CD14-positive monocyte (primary cell): ENCODE measurements around the gene UBE2G2. TPM values are rescaled to one million over a fixed set of nuclear protein-coding genes. Genes with fewer than 3 reads are reported as not detected.

Experiments used
- DNase-seq, 3 donors: peaks; one replicate each; pipeline ENCODE4 v3.0.0-alpha.2; 2011 to 2022
- H2AFZ ChIP-seq: 2 replicates; pipeline ENCODE4 v1.6.0; 2012; ENCODE audit warnings: mild to moderate bottlenecking, low read depth, low read length, inconsistent platforms; ENCODE audit not compliant: insufficient read depth, poor library complexity, severe bottlenecking
- H3K27ac ChIP-seq, 2 donors: 1 replicate in 1 of 2; 2 replicates in 1 of 2; pipeline ENCODE4 v1.5.1; 2012 to 2013; ENCODE audit warnings: low read length in 2 of 2, control low read depth in 1 of 2, inconsistent platforms in 1 of 2, low read depth in 1 of 2, mild to moderate bottlenecking in 1 of 2
- H3K27me3 ChIP-seq, 2 donors: one replicate each; pipeline versions ENCODE4 v1.6.0 to v1.6.1; 2011 to 2013; ENCODE audit warnings: low read length in 2 of 2; ENCODE audit not compliant: control insufficient read depth in 2 of 2, insufficient read depth in 2 of 2
- H3K36me3 ChIP-seq, 2 donors: replicated peaks in 1 of 2; 1 replicate in 1 of 2; 2 replicates in 1 of 2; pipeline versions ENCODE4 v1.5.1 to v1.6.1; 2012 to 2013; ENCODE audit warnings: low read length in 2 of 2, control low read depth in 1 of 2, inconsistent platforms in 1 of 2, mild to moderate bottlenecking in 1 of 2; ENCODE audit not compliant: insufficient read depth in 2 of 2, control insufficient read depth in 1 of 2
- H3K4me1 ChIP-seq, 2 donors: 1 replicate in 1 of 2; 2 replicates in 1 of 2; pipeline versions ENCODE4 v1.5.1 to v1.6.1; 2012 to 2013; ENCODE audit warnings: low read length in 2 of 2, control low read depth in 1 of 2, inconsistent platforms in 1 of 2, mild to moderate bottlenecking in 1 of 2, moderate library complexity in 1 of 2; ENCODE audit not compliant: insufficient read depth in 2 of 2, control insufficient read depth in 1 of 2
- H3K4me2 ChIP-seq: replicated peaks from 2 replicates; pipeline ENCODE3; 2012; ENCODE audit warnings: low read length, moderate library complexity, mild to moderate bottlenecking; ENCODE audit not compliant: poor library complexity, severe bottlenecking; ENCODE audit errors: extremely low read depth
- H3K4me3 ChIP-seq, 3 experiments: fragments of 200-600 bp in 1 of 3; sonication (generic) in 1 of 3; replicated peaks in 1 of 3; 1 replicate in 2 of 3; 2 replicates in 1 of 3; pipeline ENCODE4 v1.5.1; 2011 to 2013; ENCODE audit warnings: low read length in 3 of 3, mild to moderate bottlenecking in 3 of 3, control low read depth in 2 of 3, low read depth in 2 of 3, inconsistent platforms in 1 of 3, moderate library complexity in 1 of 3
- H3K79me2 ChIP-seq: 2 replicates; pipeline ENCODE4 v1.6.0; 2012; ENCODE audit warnings: mild to moderate bottlenecking, control low read depth, inconsistent platforms, low read length, moderate library complexity; ENCODE audit not compliant: insufficient read depth
- H3K9ac ChIP-seq: 2 replicates; pipeline ENCODE4 v1.6.0; 2017; ENCODE audit warnings: low read length, mild to moderate bottlenecking; ENCODE audit not compliant: insufficient read depth, poor library complexity, severe bottlenecking
- H3K9me3 ChIP-seq, 2 donors: replicated peaks in 1 of 2; 1 replicate in 1 of 2; 2 replicates in 1 of 2; pipeline versions ENCODE4 v1.5.1 to v1.6.1; 2012 to 2013; ENCODE audit warnings: low read length in 2 of 2, control low read depth in 1 of 2; ENCODE audit not compliant: control insufficient read depth in 1 of 2, insufficient read depth in 1 of 2
- H4K20me1 ChIP-seq: 2 replicates; pipeline ENCODE4 v1.6.0; 2012; ENCODE audit warnings: mild to moderate bottlenecking, low read length, control low read depth, moderate library complexity; ENCODE audit not compliant: insufficient read depth
- H3K27ac Mint-ChIP-seq, 7 donors: one replicate each; pipeline ENCODE4 v1.8.0; 2020; ENCODE audit warnings: mild to moderate bottlenecking in 7 of 7, mixed read lengths in 7 of 7, moderate library complexity in 6 of 7, inconsistent platforms in 2 of 7
- H3K27me3 Mint-ChIP-seq, 3 donors: one replicate each; pipeline ENCODE4 v1.8.0; 2021 to 2022; ENCODE audit warnings: low read depth in 3 of 3, mild to moderate bottlenecking in 3 of 3, mixed read lengths in 3 of 3, moderate library complexity in 3 of 3, inconsistent platforms in 1 of 3
- H3K36me3 Mint-ChIP-seq, 2 donors: one replicate each; pipeline ENCODE4 v1.8.0; 2020; ENCODE audit warnings: mixed read lengths in 2 of 2, inconsistent platforms in 1 of 2, mild to moderate bottlenecking in 1 of 2
- H3K4me1 Mint-ChIP-seq: one replicate; pipeline ENCODE4 v1.8.0; 2020; ENCODE audit warnings: mild to moderate bottlenecking, mixed read lengths
- H3K4me3 Mint-ChIP-seq, 2 donors: one replicate each; pipeline ENCODE4 v1.8.0; 2020; ENCODE audit warnings: mild to moderate bottlenecking in 2 of 2, mixed read lengths in 2 of 2, moderate library complexity in 1 of 2
- H3K9me3 Mint-ChIP-seq, 7 donors: one replicate each; pipeline ENCODE4 v1.8.0; 2020 to 2022; ENCODE audit warnings: mixed read lengths in 7 of 7, mild to moderate bottlenecking in 6 of 7, moderate library complexity in 6 of 7, inconsistent platforms in 2 of 7
- CTCF ChIP-seq: fragments of 200-600 bp; IDR thresholded peaks from one replicate; pipeline ENCODE4 v1.8.0; 2022; ENCODE audit warnings: antibody characterized with exemption, mild to moderate bottlenecking
- WGBS: methylation state at CpG from one replicate; pipeline ENCODE4 v1.1.5; 2013; ENCODE audit warnings: missing lambda C conversion rate; ENCODE audit not compliant: insufficient coverage; 5-methylcytosine and 5-hydroxymethylcytosine counted together
- intact Hi-C, 2 donors: fragments of 100-400 bp; cut with micrococcal nuclease; formaldehyde crosslinking; loops; one replicate each; pipeline versions ENCODE4 v1.15.0 to v1.15.1; 2023
- polyA plus RNA-seq, 3 donors: library from polyadenylated mRNA; depleted of rRNA in 1 of 3; unstranded in 2 of 3; stranded (reverse) in 1 of 3; fragments of 300-500 nt in 2 of 3; fragments of >200 nt in 1 of 3; fragmentation: Illumina TruSeq in 2 of 3; gene quantifications; 1 replicate in 2 of 3; 2 replicates in 1 of 3; pipeline ENCODE4 v1.2.3, GENCODE V29; 2012 to 2021

Gene UBE2G2
- polyA plus RNA-seq, 3 donors, result 22.5 to 123 (median 31.0) TPM

GRCh38 chr21:44755227-44755626, 46.4 kb downstream of the UBE2G2 start:
- WGBS, result no CpG with 5 or more reads among the region's 5 CpGs
- H3K27ac Mint-ChIP-seq, result no peak overlapping the region
- intact Hi-C loops, result no loop called here

GRCh38 chr21:44753357-44753756, 48.3 kb downstream of the UBE2G2 start:
- no peak for DNase-seq
- Histone ChIP-seq H3K4me1 (peaks cover 7 to 10% of the 10 kb centered on the region in 2 donors), H3K9ac (no peak overlapping the region), H3K27me3 (no peaks in the 10 kb centered on the region), H3K79me2 (no peaks in the 10 kb centered on the region), H3K36me3 (no peaks in the 10 kb centered on the region), H3K9me3 (peaks cover 0 to 3% of the 10 kb centered on the region in 2 donors), H3K4me2 (no peak overlapping the region), H4K20me1 (no peaks in the 10 kb centered on the region), H3K4me3 (no peak overlapping the region), H3K27ac (no peak overlapping the region), H2AFZ (no peak overlapping the region)
- intact Hi-C loops, result no loop called here
- H3K9me3 Mint-ChIP-seq, result peaks cover 0 to 12% (median 2%) of the 10 kb centered on the region in 7 donors
- no peak for TF ChIP-seq CTCF
- no peaks in the 10 kb centered on the region for H3K36me3 Mint-ChIP-seq
- H3K4me3 Mint-ChIP-seq, result no peak overlapping the region
- 92% methylated on average over 17 of the region's 19 CpGs for WGBS
- H3K27me3 Mint-ChIP-seq, result peaks cover 7 to 29% (median 16%) of the 10 kb centered on the region in 3 donors
- H3K4me1 Mint-ChIP-seq, result peaks cover 8% of the 10 kb centered on the region
- H3K27ac Mint-ChIP-seq, result no peak overlapping the region

More at GRCh38 chr21:44755227-44755626, 46.4 kb downstream of the UBE2G2 start:
- Mint-ChIP-seq H3K9me3 (peaks cover 0 to 8% (median 2%) of the 10 kb centered on the region in 7 donors), H3K27me3 (peaks cover 4 to 14% (median 10%) of the 10 kb centered on the region in 3 donors), H3K4me1 (peaks cover 8% of the 10 kb centered on the region), H3K4me3 (no peak overlapping the region), H3K36me3 (no peaks in the 10 kb centered on the region)
- H2AFZ ChIP-seq, result no peak overlapping the region
- H3K27ac ChIP-seq, result no peak overlapping the region
- H3K79me2 ChIP-seq, result no peaks in the 10 kb centered on the region
- H3K4me3 ChIP-seq, result no peak overlapping the region
- no peaks in the 10 kb centered on the region for H3K9me3 ChIP-seq
- no peaks in the 10 kb centered on the region for H4K20me1 ChIP-seq
- no peaks in the 10 kb centered on the region for H3K27me3 ChIP-seq
- no peak for DNase-seq
- H3K4me1 ChIP-seq, result peaks cover 7 to 10% of the 10 kb centered on the region in 2 donors
- no peak overlapping the region for H3K9ac ChIP-seq
- TF ChIP-seq CTCF, result no peak
- no peak overlapping the region for H3K4me2 ChIP-seq
- H3K36me3 ChIP-seq, result no peaks in the 10 kb centered on the region
